ENCODE data around the gene PROC.

The PROC gene

DNA sequence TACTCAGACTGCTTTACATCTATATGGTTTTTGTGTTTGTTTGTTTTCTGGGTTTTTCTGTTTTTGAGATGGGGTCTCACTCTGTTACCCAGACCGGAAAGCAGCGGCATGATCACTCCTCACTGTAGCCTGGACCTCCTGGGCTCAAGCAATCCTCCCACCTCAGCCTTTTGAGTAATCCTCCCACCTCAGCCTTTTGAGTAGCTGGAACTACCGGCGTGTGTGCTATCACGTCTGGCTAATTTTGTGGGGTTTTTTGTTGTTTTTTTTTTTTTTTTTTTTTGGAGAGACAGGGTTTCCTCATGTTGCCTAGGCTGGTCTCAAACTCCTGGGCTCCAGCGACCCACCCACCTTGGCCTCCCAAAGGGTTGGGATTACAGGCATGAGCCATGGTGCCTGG, 39.5 kb upstream of the PROC start:
- H3K4me3 ChIP-seq (ENCODE audit: low read depth, low read length) = no peak overlapping the region
- DNase-seq (ENCODE audit: low read depth, low spot score) = no peak
- TF ChIP-seq, protein P1, sequence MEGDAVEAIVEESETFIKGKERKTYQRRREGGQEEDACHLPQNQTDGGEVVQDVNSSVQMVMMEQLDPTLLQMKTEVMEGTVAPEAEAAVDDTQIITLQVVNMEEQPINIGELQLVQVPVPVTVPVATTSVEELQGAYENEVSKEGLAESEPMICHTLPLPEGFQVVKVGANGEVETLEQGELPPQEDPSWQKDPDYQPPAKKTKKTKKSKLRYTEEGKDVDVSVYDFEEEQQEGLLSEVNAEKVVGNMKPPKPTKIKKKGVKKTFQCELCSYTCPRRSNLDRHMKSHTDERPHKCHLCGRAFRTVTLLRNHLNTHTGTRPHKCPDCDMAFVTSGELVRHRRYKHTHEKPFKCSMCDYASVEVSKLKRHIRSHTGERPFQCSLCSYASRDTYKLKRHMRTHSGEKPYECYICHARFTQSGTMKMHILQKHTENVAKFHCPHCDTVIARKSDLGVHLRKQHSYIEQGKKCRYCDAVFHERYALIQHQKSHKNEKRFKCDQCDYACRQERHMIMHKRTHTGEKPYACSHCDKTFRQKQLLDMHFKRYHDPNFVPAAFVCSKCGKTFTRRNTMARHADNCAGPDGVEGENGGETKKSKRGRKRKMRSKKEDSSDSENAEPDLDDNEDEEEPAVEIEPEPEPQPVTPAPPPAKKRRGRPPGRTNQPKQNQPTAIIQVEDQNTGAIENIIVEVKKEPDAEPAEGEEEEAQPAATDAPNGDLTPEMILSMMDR (IDR thresholded peaks at IDR 0.05; ENCODE audit: insufficient read depth, low read length, missing control alignments) = no peak
- ChIA-PET CTCF (interaction anchor here (1.1 to 1.6 kb wide), 2 partner anchors 14 to 16 kb away, joined by 5 read pairs; no protein-coding TSS in a partner anchor), POLR2A (no interaction called here)

DNA sequence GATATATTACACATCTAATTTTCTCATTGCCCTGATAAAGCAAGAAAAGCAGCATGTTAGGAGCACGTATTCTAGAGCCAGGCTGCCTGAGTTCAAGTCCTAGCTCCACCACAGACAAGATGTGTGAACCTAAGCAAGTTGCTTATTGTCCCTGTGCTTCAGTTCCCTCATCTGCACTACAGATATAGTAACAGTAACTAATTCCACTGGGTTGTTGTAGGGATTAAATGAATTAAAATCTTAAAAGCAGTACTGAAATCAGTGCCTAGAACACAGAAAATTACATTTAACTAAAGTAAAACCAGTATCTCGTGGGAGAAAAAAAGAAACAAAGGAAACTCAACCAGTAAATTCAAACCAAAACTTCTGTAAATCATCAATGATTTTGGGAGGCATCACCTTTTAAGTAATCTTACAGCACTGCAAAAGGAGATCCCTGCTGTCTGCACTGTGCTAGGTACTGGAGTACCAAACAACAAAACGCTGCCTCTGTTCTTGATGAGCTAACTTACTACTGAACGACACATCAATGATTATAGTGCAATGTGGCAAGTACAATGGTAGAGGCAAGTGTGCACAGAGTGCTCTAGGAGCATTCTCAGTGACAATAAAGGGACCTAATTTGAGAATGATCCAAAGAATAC, 38.4 kb upstream of the PROC start:
- CTCF ChIA-PET = interaction anchor here (0.6 to 1.0 kb wide), 2 partner anchors 14 to 99 kb away, joined by 5 read pairs; no protein-coding TSS in a partner anchor
- POLR2A ChIA-PET = interaction anchor here (0.9 kb wide), 1 partner anchor 14 kb away, joined by 3 read pairs; no protein-coding TSS in a partner anchor
- TF ChIP-seq, protein P1 (IDR thresholded peaks at IDR 0.05; ENCODE audit: insufficient read depth, low read length, missing control alignments) = no peak
- DNase-seq (ENCODE audit: low read depth, low spot score) = no peak
- no peak overlapping the region for H3K4me3 ChIP-seq (ENCODE audit: low read depth, low read length)

DNA sequence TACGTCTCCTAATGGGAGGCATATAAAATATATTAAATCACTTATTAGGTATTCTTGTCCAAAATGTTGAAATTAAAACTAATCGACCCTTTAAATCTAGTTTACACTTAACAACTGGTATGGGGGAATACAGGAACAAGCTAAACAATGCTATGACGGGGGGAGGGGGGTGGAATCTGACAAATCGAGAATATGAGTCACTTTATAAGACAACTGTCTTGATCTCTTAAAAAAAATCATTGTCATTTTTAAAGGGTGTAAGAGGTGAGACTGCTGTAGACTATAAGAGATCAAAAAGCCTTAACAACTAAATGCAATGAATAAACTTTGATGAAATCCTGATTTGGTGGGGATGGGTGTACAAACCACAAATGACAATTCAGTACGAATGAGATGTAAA, 36.5 kb upstream of the PROC start:
- CTCF ChIA-PET = no interaction called here
- TF ChIP-seq, protein P1 (IDR thresholded peaks at IDR 0.05; ENCODE audit: insufficient read depth, low read length, missing control alignments) = no peak
- no peak for DNase-seq (ENCODE audit: low read depth, low spot score)
- POLR2A ChIA-PET = no interaction called here
- no peak overlapping the region for H3K4me3 ChIP-seq (ENCODE audit: low read depth, low read length)

DNA sequence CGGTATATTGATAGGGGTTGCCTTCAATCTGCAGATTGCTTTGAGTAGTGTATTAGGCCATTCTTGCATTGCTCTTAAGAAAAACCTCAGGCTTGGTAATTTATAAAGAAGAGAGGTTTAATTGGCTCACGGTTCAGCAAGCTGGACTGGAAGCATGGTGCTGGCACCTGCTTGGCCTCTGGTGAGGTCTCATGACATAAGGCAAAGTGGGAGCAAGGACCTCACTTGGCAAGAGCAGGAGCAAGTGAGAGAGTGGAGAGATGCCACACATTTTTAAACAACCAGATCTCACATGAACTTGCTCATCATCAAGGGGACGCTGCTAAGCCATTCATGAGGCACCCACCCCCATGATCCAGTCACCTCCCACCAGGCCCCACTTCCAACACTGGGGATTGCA, 35.4 kb upstream of the PROC start:
- no peak overlapping the region for H3K4me3 ChIP-seq (ENCODE audit: low read depth, low read length)
- POLR2A ChIA-PET = no interaction called here
- CTCF ChIA-PET = no interaction called here
- TF ChIP-seq, protein P1 (IDR thresholded peaks at IDR 0.05; ENCODE audit: insufficient read depth, low read length, missing control alignments) = no peak
- no peak for DNase-seq (ENCODE audit: low read depth, low spot score)

DNA sequence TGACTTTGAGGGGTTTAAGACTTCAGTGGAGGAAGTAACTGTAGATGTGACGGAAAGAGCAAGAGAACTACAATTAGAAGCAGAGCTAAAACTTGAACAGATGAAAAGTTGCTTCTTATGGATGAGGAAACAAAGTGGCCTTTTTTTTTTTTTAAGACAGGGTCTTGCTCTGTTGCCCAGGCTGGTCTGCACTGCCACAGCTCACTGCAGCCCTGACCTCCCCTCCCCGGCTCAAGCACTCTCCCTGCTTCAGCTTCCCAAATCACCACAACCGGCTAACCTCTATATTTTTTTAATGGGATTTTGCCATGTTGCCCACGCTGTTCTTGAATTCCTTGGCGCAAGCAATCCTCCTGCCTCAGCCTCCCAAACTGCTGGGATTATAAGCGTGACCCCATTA, 33.7 kb upstream of the PROC start:
- CTCF ChIA-PET = no interaction called here

DNA sequence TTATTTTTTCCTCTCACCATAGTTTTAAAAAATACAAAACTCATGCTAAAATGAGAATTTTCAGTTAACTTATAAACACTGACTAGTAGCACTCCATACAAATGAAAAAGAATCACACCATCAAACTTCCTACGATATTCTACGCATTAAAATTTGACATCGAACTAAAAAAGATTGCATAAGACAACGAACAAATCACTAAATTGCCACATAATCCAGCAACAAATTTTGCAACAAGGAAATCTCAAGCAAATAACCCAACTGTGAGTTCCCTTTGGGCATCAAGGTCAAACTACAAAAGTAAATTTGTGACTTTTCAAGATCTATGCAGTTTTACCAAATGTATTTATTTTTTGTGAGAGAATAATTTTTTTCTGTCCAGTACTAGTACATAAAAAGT, 32.0 kb upstream of the PROC start:
- TF ChIP-seq, protein P1 (IDR thresholded peaks at IDR 0.05; ENCODE audit: insufficient read depth, low read length, missing control alignments) = no peak
- H3K4me3 ChIP-seq (ENCODE audit: low read depth, low read length) = peak overlapping the region; percentile 88
- ChIA-PET POLR2A (no interaction called here), CTCF (interaction anchor here (1.3 to 1.4 kb wide), 2 partner anchors 22 to 93 kb away, joined by 3 to 4 read pairs; no protein-coding TSS in a partner anchor)
- no peak for DNase-seq (ENCODE audit: low read depth, low spot score)

More for the DNA sequence above, 33.7 kb upstream of the PROC start:
- TF ChIP-seq, protein P1 (IDR thresholded peaks at IDR 0.05; ENCODE audit: insufficient read depth, low read length, missing control alignments) = no peak
- POLR2A ChIA-PET = interaction anchor here (0.7 kb wide), 1 partner anchor 142 kb away, joined by 3 read pairs; the partner anchor contains the start of gene IWS1
- no peak for DNase-seq (ENCODE audit: low read depth, low spot score)
- no peak overlapping the region for H3K4me3 ChIP-seq (ENCODE audit: low read depth, low read length)

All from AG04449 (cell line).